Fibroblast of lung (primary cell): ENCODE data around the gene GRID2IP.
"Not testable (repeated sequence)": the region's sequence is repeated elsewhere in the genome, so short reads cannot be mapped to it uniquely, and the experiment has no call there.

Experiments
- EZH2 ChIP-seq: IDR thresholded peaks from 2 replicates; pipeline ENCODE4 v1.5.1; 2012; ENCODE audit warnings: low read length, control low read depth, mild to moderate bottlenecking; ENCODE audit errors: missing control alignments
- TF ChIP-seq, protein P1 (sequence below), 2 donors: IDR thresholded peaks in 1 of 2; conservative IDR thresholded peaks in 1 of 2; 1 replicate in 1 of 2; 2 replicates in 1 of 2; pipeline ENCODE4 v1.5.1; 2011 to 2012; ENCODE audit warnings: low read length in 2 of 2, control low read depth in 1 of 2, inconsistent platforms in 1 of 2, low read depth in 1 of 2, mild to moderate bottlenecking in 1 of 2

- TF ChIP-seq, protein P1, sequence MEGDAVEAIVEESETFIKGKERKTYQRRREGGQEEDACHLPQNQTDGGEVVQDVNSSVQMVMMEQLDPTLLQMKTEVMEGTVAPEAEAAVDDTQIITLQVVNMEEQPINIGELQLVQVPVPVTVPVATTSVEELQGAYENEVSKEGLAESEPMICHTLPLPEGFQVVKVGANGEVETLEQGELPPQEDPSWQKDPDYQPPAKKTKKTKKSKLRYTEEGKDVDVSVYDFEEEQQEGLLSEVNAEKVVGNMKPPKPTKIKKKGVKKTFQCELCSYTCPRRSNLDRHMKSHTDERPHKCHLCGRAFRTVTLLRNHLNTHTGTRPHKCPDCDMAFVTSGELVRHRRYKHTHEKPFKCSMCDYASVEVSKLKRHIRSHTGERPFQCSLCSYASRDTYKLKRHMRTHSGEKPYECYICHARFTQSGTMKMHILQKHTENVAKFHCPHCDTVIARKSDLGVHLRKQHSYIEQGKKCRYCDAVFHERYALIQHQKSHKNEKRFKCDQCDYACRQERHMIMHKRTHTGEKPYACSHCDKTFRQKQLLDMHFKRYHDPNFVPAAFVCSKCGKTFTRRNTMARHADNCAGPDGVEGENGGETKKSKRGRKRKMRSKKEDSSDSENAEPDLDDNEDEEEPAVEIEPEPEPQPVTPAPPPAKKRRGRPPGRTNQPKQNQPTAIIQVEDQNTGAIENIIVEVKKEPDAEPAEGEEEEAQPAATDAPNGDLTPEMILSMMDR (conservative IDR thresholded peaks at IDR 0.05 in 1 of 2, IDR thresholded peaks at IDR 0.05 in 1 of 2; ENCODE audit: low read depth in 1 of 2, low read length in 2 of 2), result not testable (repeated sequence)
- TF ChIP-seq EZH2, result not testable (repeated sequence)
These were observed 101.4 kb downstream of the GRID2IP start for GRCh38 chr7:6449884-6450283.
